Measurements from ENCODE around the gene UMPS.

- TF ChIP-seq CTCF (optimal IDR thresholded peaks at IDR 0.05 in 1 of 3, IDR thresholded peaks at IDR 0.05 in 1 of 3, conservative IDR thresholded peaks at IDR 0.05 in 1 of 3; ENCODE audit: extremely low read depth in 1 of 3, insufficient read depth in 2 of 3, low read length in 3 of 3) (no peak), EZH2 (IDR thresholded peaks at IDR 0.05; ENCODE audit: low read length) (no peak)
Observed at GRCh38 chr3:124702950-124703349, 27.3 kb upstream of the UMPS start.
